Activated naive CD4-positive, alpha-beta T cell treated with anti-CD3 and anti-CD28 coated beads, Interleukin-2, amount 50 U/mL, for 16 hours (primary cell): ENCODE data around the gene JMJD8.
A peak's percentile ranks its signal among the peaks of the same experiment; 100 is the strongest.

Experiments used
- DNase-seq: peaks from one replicate; pipeline ENCODE4 v3.0.0-alpha.2; 2020

Gene JMJD8, protein sequence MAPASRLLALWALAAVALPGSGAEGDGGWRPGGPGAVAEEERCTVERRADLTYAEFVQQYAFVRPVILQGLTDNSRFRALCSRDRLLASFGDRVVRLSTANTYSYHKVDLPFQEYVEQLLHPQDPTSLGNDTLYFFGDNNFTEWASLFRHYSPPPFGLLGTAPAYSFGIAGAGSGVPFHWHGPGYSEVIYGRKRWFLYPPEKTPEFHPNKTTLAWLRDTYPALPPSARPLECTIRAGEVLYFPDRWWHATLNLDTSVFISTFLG

DNA sequence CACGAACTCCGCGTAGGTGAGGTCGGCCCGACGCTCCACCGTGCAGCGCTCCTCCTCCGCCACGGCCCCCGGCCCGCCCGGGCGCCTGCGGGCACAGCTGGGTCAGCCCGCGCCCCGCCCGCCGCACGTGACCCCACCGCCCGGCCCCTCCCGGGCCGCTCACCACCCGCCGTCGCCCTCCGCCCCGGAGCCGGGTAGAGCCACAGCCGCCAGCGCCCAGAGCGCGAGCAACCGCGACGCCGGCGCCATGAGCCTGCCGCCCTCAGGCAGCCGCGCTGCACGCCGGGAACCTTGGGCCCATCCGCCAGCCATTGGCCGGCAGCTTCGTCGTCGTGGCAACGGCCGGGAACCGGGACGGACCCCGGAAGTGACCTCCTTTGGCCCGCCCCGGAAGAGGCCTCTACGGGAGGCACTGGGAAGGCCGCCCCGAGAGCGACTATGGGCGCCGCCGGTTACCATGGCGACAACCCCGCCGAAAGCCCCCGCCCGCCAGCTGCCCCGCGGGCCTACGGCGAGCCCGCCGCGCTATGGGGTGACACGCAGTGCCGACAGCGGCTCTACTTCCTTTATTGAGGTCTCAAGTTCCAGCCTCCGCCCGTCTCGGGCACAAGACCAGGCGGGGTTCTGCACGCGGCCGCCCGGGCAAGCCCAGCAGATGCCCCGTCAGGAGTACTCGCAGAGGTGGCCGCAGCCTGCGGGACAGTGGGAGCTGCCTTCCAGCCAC lies at the start of gene JMJD8:
Gene JMJD8, minus strand, starts transcription at position 264 of the 724 bp plus-strand sequence. Its CDS starts 15 bp downstream, at position 249.
- peak; percentile 99 for DNase-seq

DNA sequence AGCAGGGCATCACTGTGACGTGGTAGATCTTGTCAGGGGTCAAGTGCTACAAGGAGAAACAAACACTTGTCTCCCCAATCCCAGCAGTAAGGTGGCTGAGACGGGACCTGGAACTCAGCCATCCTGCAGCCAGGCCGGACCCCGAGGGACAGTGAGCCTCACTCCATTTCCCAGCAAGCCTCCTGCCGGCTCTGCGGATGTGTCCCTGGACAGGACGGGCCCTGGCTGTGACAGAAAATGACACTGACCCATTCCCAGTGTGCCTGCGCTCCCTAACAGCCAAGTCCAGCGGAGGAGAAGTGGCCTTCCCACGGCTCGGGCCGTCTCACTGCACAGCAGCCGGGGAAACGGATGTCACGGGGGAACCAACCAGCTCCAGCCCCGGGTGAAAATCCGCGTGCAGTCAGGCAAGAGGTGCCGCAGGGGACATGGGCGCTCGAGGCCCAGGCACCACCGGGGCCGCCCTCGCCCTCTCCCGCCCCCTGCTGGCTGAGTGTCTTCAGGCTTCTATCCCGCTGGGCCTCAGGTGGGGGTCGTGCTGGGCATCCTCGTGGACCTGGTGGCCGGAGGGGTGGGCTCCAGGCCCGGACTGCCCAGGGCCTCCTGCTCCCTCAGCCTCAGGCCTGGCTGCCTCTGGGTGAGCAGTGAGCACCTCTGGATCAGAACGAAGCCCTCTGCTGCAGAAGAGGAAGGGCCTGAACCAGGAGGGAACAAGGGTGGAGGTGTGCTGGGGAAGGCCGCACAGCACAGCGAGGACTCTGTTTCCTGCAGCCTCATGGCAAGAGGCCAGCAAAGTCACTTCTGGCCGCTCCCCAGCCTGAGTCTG lies 49.5 kb upstream of the JMJD8 start:
- peak; percentile 57 for DNase-seq

DNA sequence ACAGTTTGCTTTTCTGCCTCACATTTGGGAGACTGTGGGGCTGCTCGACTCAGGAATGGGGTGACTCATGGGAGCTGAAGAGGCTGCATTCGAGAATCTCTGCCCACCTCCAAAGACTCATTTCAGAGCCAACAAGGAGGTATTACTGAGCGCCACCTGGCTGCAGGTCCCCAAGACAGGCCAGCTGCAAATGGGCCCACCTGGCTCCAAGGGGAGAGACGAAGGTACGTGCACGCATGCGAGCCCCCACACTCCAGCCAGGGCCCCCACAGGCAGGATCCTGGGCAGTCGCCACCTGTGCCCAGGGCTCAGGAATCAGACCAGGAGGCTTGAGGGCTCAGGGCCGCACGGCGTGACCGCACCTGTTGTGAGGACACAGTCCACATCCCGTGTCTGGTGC lies 48.8 kb upstream of the JMJD8 start:
- no peak for DNase-seq

DNA sequence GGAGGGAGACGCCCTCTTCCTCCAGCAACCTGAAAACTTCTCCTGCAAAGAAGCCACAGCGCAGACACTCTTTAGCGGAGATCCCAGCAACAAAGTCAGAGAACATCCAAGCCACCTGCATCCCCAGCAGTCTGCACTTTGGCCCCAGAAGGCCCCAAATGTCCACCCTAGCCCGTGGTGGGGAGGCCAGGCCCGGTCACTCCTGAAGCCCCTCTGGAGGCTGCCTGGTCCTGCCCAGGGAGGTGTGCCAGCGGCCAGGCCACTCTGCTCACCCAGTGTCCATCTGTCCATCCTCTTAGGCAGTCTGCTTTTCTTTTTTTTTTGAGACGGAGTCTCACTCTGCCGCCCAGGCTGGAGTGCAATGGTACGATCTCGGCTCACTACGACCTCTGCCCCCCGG lies 48.2 kb upstream of the JMJD8 start:
- no peak for DNase-seq

DNA sequence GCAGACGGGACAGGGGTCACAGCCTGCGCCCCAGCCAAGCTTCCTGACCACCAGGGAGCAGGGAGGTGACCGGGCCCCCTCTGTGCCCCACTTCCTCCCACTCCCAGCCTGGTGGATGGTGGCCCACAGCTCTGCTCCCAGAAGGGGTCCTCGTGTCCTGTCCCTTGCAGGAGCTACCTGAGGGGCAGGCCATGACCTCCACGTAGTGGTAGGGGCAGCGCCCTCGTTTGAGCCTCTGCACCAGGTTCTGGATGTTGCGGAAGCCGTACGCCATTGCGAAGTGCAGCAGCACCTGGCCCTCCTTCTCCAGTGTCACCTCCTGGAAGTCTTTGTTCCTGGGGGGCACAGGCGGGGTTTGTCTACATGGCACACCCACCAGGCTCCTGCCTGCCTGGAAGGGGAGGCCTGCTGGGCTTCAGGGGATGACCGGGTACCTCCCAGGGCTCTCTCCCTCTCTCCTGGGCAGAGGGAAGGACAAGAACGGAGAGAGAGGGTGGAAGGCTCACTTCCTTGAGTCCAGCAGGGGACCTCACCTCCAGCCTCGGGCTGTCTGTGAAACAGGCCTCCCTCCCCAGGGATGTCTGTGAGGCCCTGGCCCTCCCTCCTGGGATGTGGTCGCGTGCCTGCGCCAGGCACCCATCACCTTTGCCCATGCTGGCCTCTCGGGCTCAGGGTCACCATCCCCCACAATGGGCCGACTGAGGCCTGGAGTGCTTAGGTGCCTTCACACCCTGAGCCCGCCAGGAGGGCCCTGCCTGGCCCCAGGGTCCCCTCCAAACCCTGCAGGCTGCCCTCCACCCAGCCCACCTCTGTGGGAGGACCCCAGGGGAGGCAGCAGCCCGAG lies 46.8 kb upstream of the JMJD8 start:
- DNase-seq: no peak

DNA sequence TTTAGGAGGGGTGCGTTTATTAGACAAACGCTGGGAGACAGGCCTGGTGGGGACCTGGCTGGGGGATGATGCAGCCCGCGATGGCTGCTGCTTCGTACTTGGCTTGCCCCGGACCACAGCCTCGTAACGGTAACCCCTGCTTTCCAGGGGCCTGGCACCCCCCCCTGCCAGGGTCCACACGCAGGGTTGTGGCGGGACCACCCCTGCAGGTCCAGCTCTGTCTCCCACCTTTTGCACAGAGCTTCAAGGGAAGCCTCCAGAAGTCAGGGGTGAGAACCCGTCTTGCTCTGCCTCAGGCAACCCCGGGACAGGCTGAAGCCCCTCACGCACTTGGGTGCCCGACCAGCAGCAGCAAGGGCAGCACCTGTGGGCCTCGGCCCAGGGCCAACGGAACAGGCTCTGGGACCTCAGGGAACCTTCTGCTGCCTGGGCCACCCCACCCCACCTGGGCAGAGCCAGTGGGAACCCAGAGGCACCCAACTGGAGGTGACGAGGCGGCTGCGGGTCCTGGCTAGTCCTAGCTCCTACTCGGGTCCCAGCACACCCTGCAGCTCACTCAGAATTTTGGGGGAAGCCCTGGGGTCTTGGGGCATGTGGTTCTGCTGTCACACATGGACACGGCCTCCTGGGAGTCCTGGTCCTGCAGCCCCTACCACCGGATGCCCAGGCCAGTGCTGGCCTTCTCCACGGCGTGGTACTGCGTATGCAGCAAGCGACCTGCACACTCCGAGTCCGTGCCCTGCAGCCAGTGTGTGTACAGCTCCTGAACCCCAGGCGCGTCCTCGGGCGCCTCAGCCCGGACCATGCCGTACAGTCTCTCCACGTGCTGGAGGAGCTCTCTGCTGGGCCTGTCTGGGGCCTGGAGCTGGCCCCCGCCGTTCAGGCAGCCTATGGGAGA lies 45.9 kb upstream of the JMJD8 start:
- no peak for DNase-seq

GRCh38 chr16:728890-729744 lies 45.0 kb upstream of the JMJD8 start:
- DNase-seq: no peak

- peak; percentile 56 for DNase-seq
Observed at GRCh38 chr16:728131-728889, 44.2 kb upstream of the JMJD8 start.

DNA sequence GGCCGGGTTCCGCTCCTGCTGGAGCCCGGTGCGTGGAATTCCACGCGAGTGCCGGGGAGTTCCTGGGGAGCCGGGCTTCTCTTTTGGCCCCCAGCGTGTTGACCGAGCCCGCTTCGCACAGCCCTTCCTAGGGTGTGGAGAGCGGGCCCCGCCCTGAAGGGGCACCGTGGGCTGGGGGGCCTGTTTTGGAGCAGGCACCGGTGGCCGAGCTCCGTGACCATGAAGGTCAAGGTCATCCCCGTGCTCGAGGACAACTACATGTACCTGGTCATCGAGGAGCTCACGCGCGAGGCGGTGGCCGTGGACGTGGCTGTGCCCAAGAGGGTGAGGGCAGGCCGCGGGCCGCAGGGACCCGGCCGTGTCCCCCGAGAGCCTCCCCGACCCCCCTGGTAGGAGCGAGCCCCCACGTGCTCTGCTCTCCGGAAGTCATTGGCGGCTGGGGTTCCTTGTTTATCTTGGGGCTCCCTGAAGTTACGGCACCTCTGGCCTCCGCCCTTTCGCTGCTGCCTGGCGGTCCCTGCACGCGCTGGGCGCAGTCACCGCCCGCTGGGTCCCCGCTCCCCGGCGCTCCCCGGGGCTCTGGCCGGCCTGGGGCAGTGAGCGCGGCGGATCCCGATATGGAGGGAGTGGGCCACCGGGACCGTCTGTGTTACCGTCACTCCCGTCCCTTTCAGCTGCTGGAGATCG lies 43.3 kb upstream of the JMJD8 start:
- no peak for DNase-seq

- peak; percentile 60 for DNase-seq
Observed at GRCh38 chr16:726438-727290, 42.5 kb upstream of the JMJD8 start, which contains the start of the genes CCDC78 and HAGHL. TSS of gene CCDC78 (minus strand) at chr16:726443. CDS start at chr16:726367, 76 bp downstream. TSS of gene HAGHL (plus strand) at chr16:727106. CDS start at chr16:727510, 404 bp downstream.

- no peak for DNase-seq
Observed at GRCh38 chr16:726188-726437, 42.0 kb upstream of the JMJD8 start.

GRCh38 chr16:725463-726187 lies 41.5 kb upstream of the JMJD8 start:
- no peak for DNase-seq

DNA sequence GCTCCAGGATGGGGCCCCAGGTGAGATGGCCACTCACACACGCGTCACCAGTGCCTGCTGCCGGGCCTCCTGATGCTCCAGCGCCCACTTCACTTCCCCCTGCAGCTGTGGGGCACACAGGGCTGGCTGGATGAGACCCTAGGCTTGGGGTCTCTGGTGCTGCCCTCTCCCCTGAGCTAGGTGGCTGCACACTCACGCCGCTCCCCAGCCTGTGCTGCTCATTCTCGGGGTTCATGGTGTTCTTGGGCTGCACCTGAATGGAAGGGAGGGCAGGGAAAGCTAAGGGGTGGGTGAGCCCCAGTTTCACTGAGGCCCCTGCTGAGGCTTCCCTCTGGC lies 40.9 kb upstream of the JMJD8 start:
- no peak for DNase-seq

DNA sequence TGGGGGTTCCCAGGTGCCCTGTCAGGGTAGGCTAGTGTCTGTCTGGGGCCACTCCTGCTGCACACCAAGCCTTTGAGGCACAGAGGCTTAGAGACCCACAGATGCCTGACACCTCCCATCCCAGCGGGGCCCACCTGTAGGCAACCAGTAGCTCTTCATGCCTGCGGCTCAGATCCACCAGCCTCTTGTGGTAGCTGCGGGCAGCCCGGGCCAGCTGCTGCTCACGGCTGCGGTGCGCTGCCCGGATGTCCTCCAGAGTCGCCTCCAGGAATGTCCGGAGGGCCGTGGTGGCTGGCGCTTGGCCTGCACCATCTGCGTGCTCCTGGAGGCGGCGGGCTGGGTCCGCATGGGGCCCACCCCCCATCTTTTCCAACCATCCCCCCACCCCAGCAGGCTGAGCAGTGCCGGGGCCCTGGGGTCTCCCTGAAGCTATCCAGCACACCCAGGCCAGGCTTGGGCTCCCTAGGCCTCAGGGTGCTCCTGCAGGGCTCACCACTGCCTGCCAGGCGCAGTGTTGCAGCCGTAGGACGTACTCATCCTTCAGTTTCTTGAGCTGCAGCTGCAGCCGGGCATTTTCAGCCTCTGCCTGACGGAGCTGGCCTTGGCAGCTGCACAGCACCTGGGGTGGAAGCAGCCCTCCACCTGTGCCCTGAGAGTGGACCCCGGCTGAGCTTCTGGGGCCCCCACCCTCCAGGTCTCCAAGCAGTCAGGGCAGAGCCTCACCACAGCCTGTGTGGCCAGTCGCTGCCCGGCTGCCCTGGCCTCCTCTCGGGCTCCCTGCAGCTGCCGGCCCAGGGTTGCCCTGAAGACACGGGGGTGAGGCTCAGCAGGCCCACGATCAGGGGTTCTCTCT lies 40.3 kb upstream of the JMJD8 start:
- no peak for DNase-seq

GRCh38 chr16:723695-724094 lies 39.6 kb upstream of the JMJD8 start:
- no peak for DNase-seq

DNA sequence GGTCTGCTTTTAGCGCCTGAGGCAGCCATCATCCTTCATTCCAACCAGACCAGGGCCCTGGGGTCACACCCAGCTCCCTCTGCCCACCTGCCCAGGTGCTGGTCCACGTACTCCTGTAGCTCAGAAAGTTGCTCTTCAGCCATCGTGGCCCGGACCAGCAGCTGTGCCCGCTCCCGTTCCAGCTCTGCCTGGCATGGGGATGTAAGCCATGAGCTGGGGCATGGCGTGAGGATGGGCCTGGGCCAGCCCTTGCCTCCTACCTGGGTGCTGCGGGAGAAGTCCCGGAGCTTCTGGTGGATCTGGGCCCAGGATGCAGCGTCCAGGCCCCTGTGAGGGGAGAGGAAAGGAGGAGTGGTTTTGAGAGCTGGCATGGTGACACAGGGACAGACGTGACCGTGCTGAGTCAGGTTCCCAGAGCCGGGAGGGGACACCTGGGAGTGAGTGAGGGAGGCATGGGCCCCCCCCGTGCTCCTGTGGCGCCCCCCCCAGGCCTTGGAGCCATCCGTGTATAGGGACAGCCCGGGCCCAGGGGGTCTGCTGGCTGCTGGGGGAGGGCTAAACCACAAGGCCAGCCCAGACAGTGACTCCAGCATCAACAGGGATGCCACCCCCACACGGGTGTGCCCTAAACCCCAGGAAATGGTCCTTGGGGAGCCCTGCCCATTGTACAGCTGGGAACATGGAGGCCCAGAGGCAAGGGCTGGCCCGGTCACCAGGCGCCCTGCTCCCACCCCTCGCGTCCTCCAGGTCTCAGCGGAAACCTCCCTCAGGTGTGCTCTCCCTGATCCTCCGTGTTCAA lies 38.9 kb upstream of the JMJD8 start:
- no peak for DNase-seq
